Forelimb muscle (tissue), 1 donor: Measurements from ENCODE around the gene NLRP3. TPM values are rescaled to one million over a fixed set of nuclear protein-coding genes. Genes with fewer than 3 reads are reported as not detected.
"Not testable (repeated sequence)": the region's sequence is repeated elsewhere in the genome, so short reads cannot be mapped to it uniquely, and the experiment has no call there.

Source experiments
- DNase-seq: peaks from one replicate; pipeline ENCODE4 v3.0.0-alpha.2; 2013; ENCODE audit warnings: low read depth
- polyA plus RNA-seq: library from polyadenylated mRNA; unstranded; fragments of 120-200 nt; gene quantifications from one replicate; pipeline ENCODE4 v1.2.1, GENCODE V29; 2013; ENCODE audit not compliant: insufficient read length

NLRP3 gene
- polyA plus RNA-seq, 1 donor = 0.66 TPM

DNA sequence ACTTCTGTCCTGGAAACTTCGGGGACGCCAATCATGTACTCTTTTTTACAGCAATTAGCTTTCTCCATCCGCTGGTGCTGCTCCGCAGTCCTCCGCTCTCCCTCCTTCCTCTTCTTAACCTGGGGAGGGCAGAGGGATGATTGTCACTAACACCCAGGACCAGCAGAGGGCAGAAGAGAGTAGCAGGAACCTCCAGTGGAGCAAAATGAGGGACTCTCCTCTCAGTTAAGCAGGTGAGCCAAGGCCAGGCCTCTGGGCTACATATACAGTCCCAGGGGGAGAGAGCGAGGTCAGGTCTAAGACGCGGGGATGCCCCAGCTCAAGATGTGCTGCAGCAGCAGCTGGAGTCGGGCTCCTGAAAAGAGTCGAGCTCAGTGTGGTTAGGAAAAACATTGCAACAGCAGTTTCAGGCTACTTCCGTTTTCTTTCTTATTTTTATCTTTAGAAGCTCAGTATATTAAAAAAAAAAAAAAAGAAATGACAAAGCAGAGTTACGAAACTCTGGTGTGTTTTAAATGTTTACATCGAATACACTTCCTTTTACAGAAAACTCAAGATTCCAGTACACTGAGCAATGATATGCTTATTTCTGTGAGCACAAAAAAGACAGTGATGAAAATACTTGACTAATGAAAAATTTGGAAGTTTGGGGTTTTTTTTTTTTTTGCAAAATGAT, 25.7 kb upstream of the NLRP3 start:
- peak; percentile 52 for DNase-seq

GRCh38 chr1:247390996-247391395, 25.0 kb upstream of the NLRP3 start:
- DNase-seq = no peak

DNA sequence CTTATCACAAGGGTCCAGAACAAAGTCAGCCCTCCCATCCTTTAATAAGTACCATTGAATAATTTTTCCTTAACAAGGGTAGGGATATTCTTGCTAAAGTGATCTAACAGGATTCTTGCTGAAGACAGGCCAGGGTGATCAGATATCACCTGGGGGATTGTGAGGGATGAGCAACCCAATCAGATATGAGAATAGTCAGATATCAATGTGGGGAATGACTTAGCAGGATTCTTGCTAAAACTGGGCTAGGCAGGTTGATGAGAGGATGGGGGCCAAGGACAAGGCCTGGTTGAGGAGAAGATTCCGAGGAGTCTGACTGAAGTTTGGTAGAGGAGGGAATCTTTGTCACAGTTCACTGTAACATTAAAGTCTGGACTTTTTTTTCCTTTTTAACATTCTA, 23.9 kb upstream of the NLRP3 start:
- no peak for DNase-seq

DNA sequence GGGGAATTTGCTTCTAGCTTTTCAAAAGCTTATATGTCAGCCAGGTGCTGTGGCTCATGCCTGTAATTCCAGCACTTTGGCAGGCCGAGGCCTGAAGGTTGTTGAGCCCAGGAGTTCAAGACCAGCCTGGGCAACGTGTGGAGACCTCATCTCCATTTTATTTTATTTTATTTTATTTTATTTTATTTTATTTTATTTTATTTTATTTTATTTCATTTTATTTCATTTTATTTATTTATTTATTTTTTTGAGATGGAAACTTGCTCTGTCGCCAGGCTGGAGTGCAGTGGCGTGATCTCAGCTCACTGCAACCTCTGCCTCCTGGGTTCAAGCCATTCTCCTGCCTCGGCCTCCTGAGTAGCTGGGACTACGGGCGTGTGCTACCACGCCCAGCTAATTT, 20.9 kb upstream of the NLRP3 start:
- not testable (repeated sequence) for DNase-seq

DNA sequence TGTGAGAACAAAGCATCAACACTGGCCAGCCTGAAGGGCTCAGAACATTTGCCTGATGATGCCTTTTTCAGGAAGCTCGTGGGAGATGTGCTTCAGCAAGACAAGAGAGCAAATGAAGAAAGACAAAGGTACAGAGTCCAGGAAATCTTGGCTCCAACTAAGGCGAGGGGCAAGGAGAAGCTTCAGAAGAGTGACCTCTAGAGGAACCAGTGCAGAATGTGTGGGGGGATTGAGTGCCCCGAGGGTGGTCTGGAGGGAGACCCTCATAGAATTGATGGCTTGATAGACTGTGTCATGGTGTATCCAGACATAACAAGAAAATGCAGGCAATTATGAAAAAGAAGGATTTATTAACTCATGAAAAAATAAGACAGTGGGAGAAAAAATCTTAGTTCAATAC, 15.3 kb upstream of the NLRP3 start:
- DNase-seq = no peak

DNA sequence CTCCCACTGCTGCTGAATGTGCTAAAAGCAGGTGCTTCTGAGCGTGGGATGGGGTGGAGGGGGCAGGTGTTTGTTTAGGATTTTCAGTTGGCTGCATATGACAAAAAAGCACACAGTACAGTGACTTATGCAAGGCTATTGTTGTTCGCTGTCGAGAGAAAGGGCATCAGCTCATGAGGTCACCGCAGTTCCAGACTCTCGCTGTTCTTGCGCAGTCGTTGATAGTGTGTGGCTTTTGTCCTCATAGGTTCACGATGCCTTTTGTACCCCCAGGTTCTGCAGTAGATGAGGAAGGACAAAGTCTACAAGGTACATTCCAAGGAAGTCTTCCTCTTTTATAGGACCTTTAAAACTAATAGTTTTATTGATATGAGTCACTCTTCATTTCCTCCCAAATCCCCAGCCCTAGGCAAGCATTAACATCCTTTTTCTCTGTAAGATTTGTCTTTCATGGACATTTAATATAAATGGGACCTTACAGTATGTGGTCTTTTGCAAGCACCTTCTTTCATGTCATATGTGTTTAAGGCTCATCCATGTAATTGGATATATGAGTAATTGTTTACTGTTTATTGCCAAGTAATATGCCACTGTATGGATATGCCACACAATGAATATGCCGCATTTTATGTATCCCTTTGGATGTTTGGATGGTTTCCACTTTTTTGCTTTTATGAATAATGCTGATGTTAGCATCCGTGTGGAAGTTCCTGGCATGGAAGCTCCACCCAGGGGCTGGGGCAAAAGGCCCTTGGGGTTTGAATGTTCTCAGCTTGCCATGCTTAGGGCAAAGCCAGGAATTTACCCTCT, 14.5 kb upstream of the NLRP3 start:
- DNase-seq = no peak

GRCh38 chr1:247402120-247402675, 13.8 kb upstream of the NLRP3 start:
- no peak for DNase-seq

GRCh38 chr1:247406014-247406656, 9.8 kb upstream of the NLRP3 start:
- DNase-seq = no peak

GRCh38 chr1:247407180-247407616, 8.8 kb upstream of the NLRP3 start:
- no peak for DNase-seq

DNA sequence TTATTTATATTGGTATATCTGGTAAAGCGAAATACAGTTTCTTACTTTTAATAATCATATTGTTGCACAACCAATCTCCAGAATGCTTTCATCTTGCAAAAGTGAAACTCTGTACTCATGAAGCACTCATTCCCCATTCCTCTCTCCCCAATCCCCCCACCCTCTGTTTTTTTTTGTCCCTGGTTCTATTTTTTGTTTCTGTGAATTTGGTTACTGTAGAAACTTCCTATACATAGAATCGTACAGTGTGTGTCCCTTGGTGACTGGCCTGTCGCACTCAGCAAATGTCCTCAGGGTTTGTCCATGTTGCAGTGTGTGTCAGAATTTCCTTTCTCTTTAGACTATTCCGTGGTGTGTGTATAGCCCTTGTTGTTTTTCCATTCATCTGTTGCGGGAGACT, 7.9 kb upstream of the NLRP3 start:
- no peak for DNase-seq

- no peak for DNase-seq
Measured at GRCh38 chr1:247409869-247410544, 6.0 kb upstream of the NLRP3 start.

DNA sequence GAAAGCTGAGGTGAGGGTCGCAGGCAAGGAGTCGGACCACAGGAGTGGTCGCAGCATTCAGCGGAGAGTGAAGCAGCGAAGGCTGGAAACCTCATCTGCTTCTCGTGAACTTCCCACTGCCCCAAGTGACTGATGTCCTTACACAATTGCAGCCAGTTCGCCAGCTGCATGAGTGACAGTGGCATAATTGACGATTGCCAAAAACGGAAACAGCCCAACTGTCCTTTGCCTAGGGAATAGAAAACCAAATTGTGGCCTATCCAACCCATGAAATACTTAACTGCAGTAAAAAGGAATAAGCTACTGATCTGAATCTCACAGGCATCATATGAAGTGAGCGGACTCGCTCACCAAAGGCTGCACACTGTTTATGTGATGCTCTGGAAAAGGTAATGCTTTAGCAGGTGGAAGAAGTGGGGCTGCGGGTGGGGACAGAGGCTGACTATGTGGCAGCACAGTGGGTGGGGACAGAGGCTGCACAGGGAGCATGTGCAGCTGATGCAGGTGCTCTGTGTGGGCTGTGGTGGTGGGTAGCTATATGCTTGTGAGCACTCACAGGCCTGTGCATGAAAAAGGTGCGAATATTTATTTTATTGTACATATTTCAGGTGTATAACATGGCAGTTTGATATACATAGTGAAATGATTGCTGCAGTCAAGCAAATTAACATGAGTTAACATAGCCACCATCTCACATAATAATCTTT, 4.2 kb upstream of the NLRP3 start:
- DNase-seq = no peak

GRCh38 chr1:247417831-247418230, 1.9 kb downstream of the NLRP3 start:
- DNase-seq = no peak

DNA sequence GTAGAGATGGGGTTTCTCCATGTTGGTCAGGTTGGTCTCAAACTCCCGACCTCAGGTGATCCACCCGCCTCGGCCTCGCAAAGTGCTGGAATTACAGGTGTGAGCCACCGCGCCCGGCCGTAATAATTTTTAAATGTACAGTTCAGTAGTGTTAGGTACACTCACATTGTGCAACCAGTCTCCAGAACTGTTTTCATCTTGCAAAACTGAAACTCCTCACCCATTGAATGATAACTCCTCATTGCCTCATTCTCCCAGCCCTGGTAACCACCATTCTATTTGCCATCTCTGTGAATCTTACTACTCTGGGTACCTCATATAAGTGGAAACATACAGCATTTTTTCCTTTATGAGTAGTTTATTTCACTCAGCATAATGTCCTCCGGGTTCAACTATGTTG, 3.4 kb downstream of the NLRP3 start:
- DNase-seq = no peak

DNA sequence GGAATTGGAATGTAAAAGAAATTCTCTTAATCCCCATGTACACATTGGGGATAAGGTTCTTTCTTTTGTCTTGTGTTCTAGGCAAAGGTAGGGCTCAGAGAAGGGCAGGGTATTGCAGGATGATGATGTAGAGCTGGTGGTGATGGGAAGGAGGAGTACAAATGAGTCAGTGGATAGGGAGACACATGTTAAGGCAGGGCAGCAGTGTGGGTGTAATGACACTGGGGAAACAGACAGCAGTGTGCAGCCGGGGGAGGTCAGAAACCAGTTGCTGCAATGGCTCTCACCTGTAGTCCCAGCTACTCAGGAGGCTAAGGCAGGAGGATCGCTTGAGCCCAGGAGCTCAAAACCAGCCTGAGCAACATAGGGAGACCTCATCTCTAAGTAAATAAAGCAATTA, 5.1 kb downstream of the NLRP3 start:
- DNase-seq = no peak

DNA sequence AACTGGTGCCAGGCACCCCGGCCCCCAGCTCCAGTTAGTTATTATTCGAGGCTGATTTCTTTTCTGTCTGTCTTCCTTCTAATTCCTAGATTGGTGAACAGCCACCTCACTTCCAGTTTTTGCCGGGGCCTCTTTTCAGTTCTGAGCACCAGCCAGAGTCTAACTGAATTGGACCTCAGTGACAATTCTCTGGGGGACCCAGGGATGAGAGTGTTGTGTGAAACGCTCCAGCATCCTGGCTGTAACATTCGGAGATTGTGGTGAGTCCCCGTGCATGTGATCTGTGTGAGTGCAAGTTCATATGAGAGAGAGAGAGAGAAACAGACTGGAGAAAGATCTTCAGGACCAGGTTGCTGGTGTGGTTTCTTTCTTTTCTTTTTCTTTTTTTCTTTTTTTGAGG, 13.5 kb downstream of the NLRP3 start:
- DNase-seq = no peak

DNA sequence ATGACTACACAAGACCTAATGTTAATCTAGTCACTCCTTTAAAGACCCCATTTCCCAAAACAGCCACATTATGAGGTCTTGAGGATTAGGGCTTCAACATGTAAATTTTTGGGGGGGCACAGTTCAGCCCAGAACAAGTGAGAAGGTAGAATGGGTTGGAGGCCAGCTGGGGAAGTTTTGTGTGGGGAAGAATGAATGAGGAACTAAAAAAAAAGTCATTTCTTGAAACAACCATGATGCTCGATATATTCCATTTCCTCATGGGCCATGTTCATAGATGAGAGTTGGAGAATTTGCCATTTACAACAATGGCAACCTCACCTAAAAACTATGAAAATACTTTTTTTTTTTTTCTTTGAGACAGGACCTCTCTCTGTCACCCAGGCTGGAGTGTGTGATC, 14.5 kb downstream of the NLRP3 start:
- no peak for DNase-seq

DNA sequence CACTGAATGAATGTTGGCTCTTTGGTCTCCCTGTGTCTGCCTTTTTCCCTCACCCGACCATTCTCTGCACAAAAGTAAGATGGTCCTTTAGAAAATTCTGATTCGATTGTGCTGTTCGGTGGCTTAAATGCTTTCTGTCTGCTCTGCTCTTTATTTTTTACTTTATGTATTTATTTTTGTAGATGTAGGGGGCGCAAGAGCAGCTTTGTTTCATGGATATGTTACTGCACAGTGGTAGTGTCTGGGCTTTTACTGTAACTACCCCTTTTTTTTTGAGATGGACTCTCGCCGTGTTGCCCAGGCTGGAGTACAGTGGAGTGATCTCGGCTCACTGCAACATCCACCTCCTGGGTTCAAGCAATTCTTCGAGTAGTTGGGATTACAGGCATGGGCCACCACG, 15.7 kb downstream of the NLRP3 start:
- DNase-seq = no peak

DNA sequence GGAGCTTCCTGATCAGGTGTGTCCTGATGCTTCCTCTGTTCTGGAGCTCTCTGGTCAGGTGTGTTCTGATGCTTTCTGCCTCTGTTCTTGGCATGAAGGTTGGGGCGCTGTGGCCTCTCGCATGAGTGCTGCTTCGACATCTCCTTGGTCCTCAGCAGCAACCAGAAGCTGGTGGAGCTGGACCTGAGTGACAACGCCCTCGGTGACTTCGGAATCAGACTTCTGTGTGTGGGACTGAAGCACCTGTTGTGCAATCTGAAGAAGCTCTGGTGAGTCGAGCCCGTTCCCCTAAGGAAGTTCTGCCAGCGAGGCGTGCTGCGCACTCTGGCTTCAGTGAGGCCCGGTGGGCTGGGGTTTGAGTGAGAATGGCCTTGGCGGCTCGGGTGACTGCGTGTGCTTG, 18.0 kb downstream of the NLRP3 start:
- no peak for DNase-seq

- no peak for DNase-seq
Measured at GRCh38 chr1:247435030-247435758, 19.2 kb downstream of the NLRP3 start.

DNA sequence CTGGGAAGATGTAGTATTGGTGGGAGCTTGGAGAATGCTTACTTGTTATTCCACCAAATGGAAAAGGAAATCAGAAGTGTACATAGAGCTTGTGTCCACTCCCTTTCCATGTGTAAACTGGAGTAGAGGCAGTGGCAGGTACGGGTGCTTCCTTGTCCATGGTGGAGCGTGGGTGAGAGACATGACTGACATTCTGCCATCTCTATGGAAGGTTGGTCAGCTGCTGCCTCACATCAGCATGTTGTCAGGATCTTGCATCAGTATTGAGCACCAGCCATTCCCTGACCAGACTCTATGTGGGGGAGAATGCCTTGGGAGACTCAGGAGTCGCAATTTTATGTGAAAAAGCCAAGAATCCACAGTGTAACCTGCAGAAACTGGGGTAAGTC, 19.8 kb downstream of the NLRP3 start:
- DNase-seq = no peak
